Thyroid gland (tissue), 4 donors: ENCODE results near the gene AGMAT. TPM values are rescaled to one million over a fixed set of nuclear protein-coding genes. Genes with fewer than 3 reads are reported as not detected.
A peak's percentile ranks its signal among the peaks of the same experiment; 100 is the strongest.

ENCODE experiments used
- DNase-seq, 2 donors: peaks; one replicate each; pipeline ENCODE4 v3.0.0-alpha.2; 2019
- H3K27ac ChIP-seq, 3 donors: fragments of 200-600 bp; sonication (generic); 1 replicate in 2 of 3; 2 replicates in 1 of 3; pipeline ENCODE4 v1.5.1; 2016 to 2019; ENCODE audit warnings: mild to moderate bottlenecking in 1 of 3, moderate library complexity in 1 of 3
- H3K27me3 ChIP-seq: fragments of 200-600 bp; sonication (generic); one replicate; pipeline ENCODE4 v1.5.1; 2019
- H3K36me3 ChIP-seq, 2 donors: fragments of 200-600 bp; sonication (generic); one replicate each; pipeline ENCODE4 v1.5.1; 2016 to 2019
- H3K4me1 ChIP-seq, 2 donors: fragments of 200-600 bp; sonication (generic); one replicate each; pipeline ENCODE4 v1.5.1; 2017 to 2019
- H3K4me3 ChIP-seq, 3 donors: fragments of 200-600 bp; sonication (generic); replicated peaks in 1 of 3; 1 replicate in 2 of 3; 2 replicates in 1 of 3; pipeline ENCODE4 v1.5.1; 2016; ENCODE audit warnings: mild to moderate bottlenecking in 1 of 3
- H3K9me3 ChIP-seq: fragments of 200-600 bp; sonication (generic); one replicate; pipeline ENCODE4 v1.5.1; 2017
- CTCF ChIP-seq, 6 experiments: fragments of 200-600 bp in 3 of 6; fragments of 450-650 bp in 3 of 6; sonication (generic) in 3 of 6; IDR thresholded peaks; one replicate each; pipeline ENCODE4 v1.5.1; 2016 to 2019; ENCODE audit warnings: antibody characterized with exemption in 6 of 6, mild to moderate bottlenecking in 2 of 6, inconsistent platforms in 1 of 6, moderate library complexity in 1 of 6
- POLR2A ChIP-seq, 2 donors: fragments of 450-650 bp; IDR thresholded peaks; one replicate each; pipeline ENCODE4 v1.6.1; 2017; ENCODE audit warnings: antibody characterized with exemption in 2 of 2, mild to moderate bottlenecking in 2 of 2, moderate library complexity in 1 of 2
- WGBS, 2 donors: methylation state at CpG; one replicate each; pipeline ENCODE4 v1.1.5; 2017; 5-methylcytosine and 5-hydroxymethylcytosine counted together
- intact Hi-C: fragments of 100-400 bp; cut with DNase I; formaldehyde crosslinking; loops from one replicate; pipeline ENCODE4 v1.15.1; 2023
- total RNA-seq, 4 donors: library from RNA; depleted of rRNA; stranded (reverse); fragments of >200 nt; gene quantifications; one replicate each; pipeline ENCODE4 v1.2.3, GENCODE V29; 2016

The AGMAT gene
- 1 to 10 TPM in 1 of 4 donors, under 1 TPM in 2, not detected in 1; 0.13 to 1.6 (median 0.49) TPM for total RNA-seq

GRCh38 chr1:15584489-15585363 is at the start of gene AGMAT:
TSS of gene AGMAT (minus strand) at chr1:15585051. CDS start at chr1:15584967, 84 bp downstream.
- 14 to 32% methylated on average over 4 to 8 of the region's 68 CpGs for WGBS, 2 donors
- intact Hi-C loops: no loop called here
- H3K27me3 ChIP-seq: no peaks in the 10 kb centered on the region
- no peaks in the 10 kb centered on the region for H3K36me3 ChIP-seq
- no peaks in the 10 kb centered on the region for H3K9me3 ChIP-seq
- TF ChIP-seq POLR2A (IDR thresholded peaks at IDR 0.05): no peak
- TF ChIP-seq CTCF (IDR thresholded peaks at IDR 0.05): peak in 3 of 6 experiments; percentile 13 to 30 (median 14)
- peak within 1 kb of the TSS in 1 of 3 donors; percentile 43 for H3K4me3 ChIP-seq
- peaks cover 8 to 15% of the 10 kb centered on the region in 2 donors for H3K4me1 ChIP-seq
- no peak within 1 kb of the TSS for H3K27ac ChIP-seq
- DNase-seq: peak; percentile 27 to 53

- 92 to 98% methylated on average over 9 of the region's 9 CpGs for WGBS, 2 donors
These were observed 49.0 kb upstream of the AGMAT start for GRCh38 chr1:15633756-15634420.

GRCh38 chr1:15628003-15628402 is 43.2 kb upstream of the AGMAT start:
- intact Hi-C loops: no loop called here
- Histone ChIP-seq H3K27ac (no peak overlapping the region), H3K9me3 (no peaks in the 10 kb centered on the region), H3K36me3 (peaks cover 2 to 38% of the 10 kb centered on the region in 2 donors), H3K4me1 (peaks cover 0 to 3% of the 10 kb centered on the region in 2 donors), H3K4me3 (no peak overlapping the region), H3K27me3 (no peaks in the 10 kb centered on the region)
- DNase-seq: no peak
- WGBS, 2 donors: 65 to 76% methylated on average over 1 of the region's 1 CpG
- TF ChIP-seq POLR2A (IDR thresholded peaks at IDR 0.05) (no peak), CTCF (IDR thresholded peaks at IDR 0.05) (no peak)

More at GRCh38 chr1:15633756-15634420, 49.0 kb upstream of the AGMAT start:
- no peak for TF ChIP-seq POLR2A (IDR thresholded peaks at IDR 0.05)
- TF ChIP-seq CTCF (IDR thresholded peaks at IDR 0.05): no peak
- intact Hi-C loops: no loop called here
- peaks cover 48 to 72% of the 10 kb centered on the region in 2 donors for H3K36me3 ChIP-seq
- no peaks in the 10 kb centered on the region for H3K4me1 ChIP-seq
- H3K9me3 ChIP-seq: no peaks in the 10 kb centered on the region
- H3K27ac ChIP-seq: no peak overlapping the region
- H3K27me3 ChIP-seq: no peaks in the 10 kb centered on the region
- DNase-seq: no peak
- H3K4me3 ChIP-seq: no peak overlapping the region

- DNase-seq: no peak
- peaks cover 0 to 35% of the 10 kb centered on the region in 2 donors for H3K36me3 ChIP-seq
- no peak for TF ChIP-seq CTCF (IDR thresholded peaks at IDR 0.05)
- TF ChIP-seq POLR2A (IDR thresholded peaks at IDR 0.05): no peak
These were observed 42.6 kb upstream of the AGMAT start for GRCh38 chr1:15627343-15627988.

More at GRCh38 chr1:15627343-15627988, 42.6 kb upstream of the AGMAT start:
- no peaks in the 10 kb centered on the region for H3K9me3 ChIP-seq
- H3K4me1 ChIP-seq: peaks cover 0 to 3% of the 10 kb centered on the region in 2 donors
- H3K4me3 ChIP-seq: no peak overlapping the region
- H3K27me3 ChIP-seq: no peaks in the 10 kb centered on the region
- 72 to 73% methylated on average over 4 of the region's 4 CpGs for WGBS, 2 donors
- intact Hi-C loops: no loop called here
- no peak overlapping the region for H3K27ac ChIP-seq
